ENCODE results near the gene WBP11.

DNA sequence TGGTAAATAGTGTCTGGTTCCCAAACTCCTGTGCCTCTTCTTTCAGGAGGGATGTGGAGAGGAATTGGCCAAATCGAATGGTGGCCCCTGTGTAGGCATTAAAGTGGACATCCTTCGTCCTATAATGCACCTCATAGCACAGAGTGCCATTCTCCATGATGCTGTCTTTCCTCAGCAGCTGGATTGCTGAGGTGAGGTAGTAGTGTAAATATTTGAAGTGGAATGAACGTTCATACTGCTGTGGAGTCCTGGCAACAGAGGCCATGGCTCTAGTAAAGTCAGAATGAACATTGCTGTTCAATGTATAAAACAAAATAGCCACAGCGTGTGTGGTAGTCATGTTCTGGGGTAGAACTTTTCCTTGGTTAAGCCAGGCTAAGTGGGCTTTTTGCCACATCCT, 37.3 kb upstream of the WBP11 start:
- TF ChIP-seq EP300 (IDR thresholded peaks at IDR 0.05) (no peak), POLR2A (IDR thresholded peaks at IDR 0.05) (no peak), POLR2AphosphoS5 (IDR thresholded peaks at IDR 0.05) (no peak)
- TF ChIP-seq, protein P1, sequence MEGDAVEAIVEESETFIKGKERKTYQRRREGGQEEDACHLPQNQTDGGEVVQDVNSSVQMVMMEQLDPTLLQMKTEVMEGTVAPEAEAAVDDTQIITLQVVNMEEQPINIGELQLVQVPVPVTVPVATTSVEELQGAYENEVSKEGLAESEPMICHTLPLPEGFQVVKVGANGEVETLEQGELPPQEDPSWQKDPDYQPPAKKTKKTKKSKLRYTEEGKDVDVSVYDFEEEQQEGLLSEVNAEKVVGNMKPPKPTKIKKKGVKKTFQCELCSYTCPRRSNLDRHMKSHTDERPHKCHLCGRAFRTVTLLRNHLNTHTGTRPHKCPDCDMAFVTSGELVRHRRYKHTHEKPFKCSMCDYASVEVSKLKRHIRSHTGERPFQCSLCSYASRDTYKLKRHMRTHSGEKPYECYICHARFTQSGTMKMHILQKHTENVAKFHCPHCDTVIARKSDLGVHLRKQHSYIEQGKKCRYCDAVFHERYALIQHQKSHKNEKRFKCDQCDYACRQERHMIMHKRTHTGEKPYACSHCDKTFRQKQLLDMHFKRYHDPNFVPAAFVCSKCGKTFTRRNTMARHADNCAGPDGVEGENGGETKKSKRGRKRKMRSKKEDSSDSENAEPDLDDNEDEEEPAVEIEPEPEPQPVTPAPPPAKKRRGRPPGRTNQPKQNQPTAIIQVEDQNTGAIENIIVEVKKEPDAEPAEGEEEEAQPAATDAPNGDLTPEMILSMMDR (IDR thresholded peaks at IDR 0.05) = no peak

Data from gastroesophageal sphincter (tissue), 3 donors.